ENCODE data around the gene GALNT9.

The GALNT9 gene

GRCh38 chr12:132204063-132204792 lies 125.2 kb downstream of the GALNT9 start:
- H3K4me3 ChIP-seq (ENCODE audit: low read depth, low read length): no peak overlapping the region
- in situ Hi-C loops (cut with HindIII; ENCODE audit: low sequenced_read_pairs): no loop called here
- no peak for TF ChIP-seq CTCF (IDR thresholded peaks at IDR 0.05; ENCODE audit: low read depth, low read length, missing control alignments)
- DNase-seq (ENCODE audit: low read depth): no peak

DNA sequence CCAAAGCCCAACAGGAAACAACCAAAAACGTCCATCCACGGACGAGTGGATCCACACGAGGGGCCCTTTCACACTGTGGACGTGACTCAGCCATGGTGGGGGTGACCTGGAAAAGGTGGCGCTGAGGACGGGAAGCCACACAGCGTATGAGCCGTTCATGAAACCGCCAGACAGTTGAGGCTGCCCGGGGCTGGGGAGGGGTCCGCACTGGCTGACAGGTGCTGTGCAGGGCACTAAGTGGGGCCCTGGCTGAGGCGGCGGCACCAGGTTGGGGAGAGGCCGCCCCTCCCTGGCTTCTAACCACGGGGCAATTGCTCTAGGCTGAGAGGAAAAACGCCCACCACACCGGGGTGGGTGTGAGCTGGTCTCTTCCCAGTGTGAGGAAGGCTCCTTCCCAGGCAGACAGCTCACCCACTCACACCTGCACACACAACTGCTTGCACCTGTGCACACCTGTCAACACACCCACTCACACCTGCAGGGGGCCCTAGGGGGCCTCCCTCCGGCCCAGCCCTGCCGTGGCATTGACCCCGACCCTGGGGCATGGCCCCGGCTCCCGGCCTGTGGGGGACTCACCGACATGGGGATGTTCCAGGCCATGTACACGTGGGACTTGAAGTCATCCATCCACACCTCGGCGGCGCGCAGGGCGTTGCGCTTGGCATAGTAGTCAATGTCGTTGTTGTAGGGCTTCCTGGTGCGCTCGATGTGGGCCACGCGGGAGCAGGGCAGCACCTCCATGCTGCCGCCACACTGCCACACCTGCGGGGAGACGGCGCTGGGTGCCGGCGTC lies 126.3 kb downstream of the GALNT9 start:
- no peak for DNase-seq (ENCODE audit: low read depth)
- no peak for TF ChIP-seq CTCF (IDR thresholded peaks at IDR 0.05; ENCODE audit: low read depth, low read length, missing control alignments)
- in situ Hi-C loops (cut with HindIII; ENCODE audit: low sequenced_read_pairs): no loop called here
- H3K4me3 ChIP-seq (ENCODE audit: low read depth, low read length): no peak overlapping the region

GRCh38 chr12:132201391-132202120 lies 127.8 kb downstream of the GALNT9 start:
- H3K4me3 ChIP-seq (ENCODE audit: low read depth, low read length): no peak overlapping the region
- in situ Hi-C loops (cut with HindIII; ENCODE audit: low sequenced_read_pairs): no loop called here
- TF ChIP-seq CTCF (IDR thresholded peaks at IDR 0.05; ENCODE audit: low read depth, low read length, missing control alignments): no peak
- no peak for DNase-seq (ENCODE audit: low read depth)

GRCh38 chr12:132200800-132201199 lies 128.6 kb downstream of the GALNT9 start:
- in situ Hi-C loops (cut with HindIII; ENCODE audit: low sequenced_read_pairs): no loop called here
- DNase-seq (ENCODE audit: low read depth): no peak
- TF ChIP-seq CTCF (IDR thresholded peaks at IDR 0.05; ENCODE audit: low read depth, low read length, missing control alignments): no peak
- no peak overlapping the region for H3K4me3 ChIP-seq (ENCODE audit: low read depth, low read length)

- DNase-seq (ENCODE audit: low read depth): no peak
- no peak overlapping the region for H3K4me3 ChIP-seq (ENCODE audit: low read depth, low read length)
- in situ Hi-C loops (cut with HindIII; ENCODE audit: low sequenced_read_pairs): no loop called here
- TF ChIP-seq CTCF (IDR thresholded peaks at IDR 0.05; ENCODE audit: low read depth, low read length, missing control alignments): no peak
These were observed 129.7 kb downstream of the GALNT9 start for GRCh38 chr12:132199526-132200319.

DNA sequence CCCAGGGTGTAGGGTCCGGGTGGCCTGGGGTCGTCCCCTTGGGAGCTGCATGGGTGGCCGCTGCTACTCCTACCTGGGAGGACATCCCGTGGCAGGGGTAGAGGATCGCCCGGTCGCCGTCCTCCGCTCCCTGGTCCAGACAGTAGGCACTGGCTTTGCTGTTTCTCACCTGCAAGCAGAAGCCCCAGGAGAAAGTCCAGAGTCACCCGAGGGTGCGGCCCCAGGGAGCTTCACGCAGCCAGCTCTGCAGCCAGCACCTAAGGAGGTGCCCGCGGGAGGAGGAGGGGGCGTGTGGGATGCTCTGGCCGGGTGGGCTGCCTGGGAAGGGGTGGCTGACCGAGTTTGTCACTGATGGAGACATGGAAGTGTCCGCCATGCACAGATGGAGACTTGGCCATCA lies 130.3 kb downstream of the GALNT9 start:
- in situ Hi-C loops (cut with HindIII; ENCODE audit: low sequenced_read_pairs): no loop called here
- H3K4me3 ChIP-seq (ENCODE audit: low read depth, low read length): no peak overlapping the region
- no peak for DNase-seq (ENCODE audit: low read depth)
- TF ChIP-seq CTCF (IDR thresholded peaks at IDR 0.05; ENCODE audit: low read depth, low read length, missing control alignments): no peak
